T-cell (primary cell): ENCODE measurements around the gene LRRC27. TPM values are rescaled to one million over a fixed set of nuclear protein-coding genes. Genes with fewer than 3 reads are reported as not detected.

Experiments
- ATAC-seq, 4 experiments: fragments of 200-7000 bp in 3 of 4; fragments of 150-1000 bp in 1 of 4; cut with Tn5 transposase; replicated peaks in 1 of 4; 1 replicate in 3 of 4; 2 replicates in 1 of 4; pipeline ENCODE4 v1.10.0; 2021; ENCODE audit warnings: moderate library complexity in 3 of 4, mild to moderate bottlenecking in 2 of 4, moderate number of reproducible peaks in 1 of 4
- CTCF ChIA-PET, 2 donors: fragments of 300-600 bp; sonication (Branson Sonifier 250); formaldehyde crosslinking; loops; one replicate each; lab custom pipeline; 2022; ENCODE audit warnings: antibody characterized with exemption in 2 of 2; lab: Charles Lee
- POLR2A ChIA-PET, 2 donors: fragments of 300-600 bp; sonication (Branson Sonifier 250); formaldehyde crosslinking; loops; one replicate each; lab custom pipeline; 2022; ENCODE audit warnings: antibody characterized with exemption in 2 of 2; lab: Charles Lee
- DNase-seq, 35 experiments: peaks; one replicate each; pipeline versions ENCODE4 v3.0.0 to v3.0.0-alpha.2; 2013 to 2023
- H3K27ac ChIP-seq: one replicate; pipeline ENCODE4 v1.5.1; 2013; ENCODE audit warnings: low read length
- H3K27me3 ChIP-seq, 2 experiments: replicated peaks in 1 of 2; 1 replicate in 1 of 2; 2 replicates in 1 of 2; pipeline versions ENCODE4 v1.6.1 to v1.7.0; 2013; ENCODE audit warnings: low read length in 1 of 2, mixed read lengths in 1 of 2; ENCODE audit not compliant: control insufficient read depth in 2 of 2, insufficient read depth in 2 of 2; ENCODE audit errors: extremely low read depth in 1 of 2
- H3K36me3 ChIP-seq, 2 donors: 1 replicate in 1 of 2; 2 replicates in 1 of 2; pipeline versions ENCODE4 v1.6.1 to v1.7.0; 2013; ENCODE audit warnings: low read length in 1 of 2; ENCODE audit not compliant: control insufficient read depth in 2 of 2, insufficient read depth in 1 of 2; ENCODE audit errors: extremely low read depth in 1 of 2
- H3K4me1 ChIP-seq, 2 experiments: 1 replicate in 1 of 2; 2 replicates in 1 of 2; pipeline versions ENCODE4 v1.6.1 to v1.7.0; 2013; ENCODE audit warnings: low read length in 2 of 2, mixed read lengths in 1 of 2; ENCODE audit not compliant: insufficient read depth in 2 of 2, control insufficient read depth in 1 of 2; ENCODE audit errors: extremely low read depth in 1 of 2
- H3K4me3 ChIP-seq, 2 donors: 1 replicate in 1 of 2; 2 replicates in 1 of 2; pipeline versions ENCODE4 v1.5.1 to v1.7.0; 2013; ENCODE audit warnings: mild to moderate bottlenecking in 2 of 2, low read length in 1 of 2, moderate library complexity in 1 of 2; ENCODE audit not compliant: control insufficient read depth in 1 of 2; ENCODE audit errors: extremely low read depth in 1 of 2
- H3K9me3 ChIP-seq: 2 replicates; pipeline ENCODE4 v1.7.0; 2013
- H3K27ac Mint-ChIP-seq, 2 donors: one replicate each; pipeline ENCODE4 v1.8.0; 2020 to 2021; ENCODE audit warnings: mild to moderate bottlenecking in 2 of 2, mixed read lengths in 2 of 2
- H3K27me3 Mint-ChIP-seq, 2 donors: one replicate each; pipeline ENCODE4 v1.8.0; 2021 to 2022; ENCODE audit warnings: mixed read lengths in 2 of 2
- H3K36me3 Mint-ChIP-seq: one replicate; pipeline ENCODE4 v1.8.0; 2021; ENCODE audit warnings: mixed read lengths
- H3K4me1 Mint-ChIP-seq, 3 donors: one replicate each; pipeline ENCODE4 v1.8.0; 2020 to 2022; ENCODE audit warnings: mixed read lengths in 3 of 3, mild to moderate bottlenecking in 1 of 3
- H3K4me3 Mint-ChIP-seq, 3 donors: one replicate each; pipeline ENCODE4 v1.8.0; 2020 to 2022; ENCODE audit warnings: mild to moderate bottlenecking in 3 of 3, mixed read lengths in 3 of 3, moderate library complexity in 3 of 3
- H3K9me3 Mint-ChIP-seq, 3 donors: one replicate each; pipeline ENCODE4 v1.8.0; 2020 to 2022; ENCODE audit warnings: mixed read lengths in 3 of 3
- WGBS: methylation state at CpG from one replicate; pipeline ENCODE4 v1.1.5; 2013; ENCODE audit warnings: missing lambda C conversion rate; ENCODE audit not compliant: insufficient coverage; 5-methylcytosine and 5-hydroxymethylcytosine counted together
- total RNA-seq, 35 experiments: library from RNA in 6 of 35; stranded (reverse) in 6 of 35; fragments of 120-200 nt in 1 of 35; gene quantifications; one replicate each; pipeline versions ENCODE4 v1.2.1 to v1.2.4 and lab custom pipeline; 2013 to 2026

Gene LRRC27
- total RNA-seq, 5 donors from 2014 or later (not counting 1 experiment from before 2014, with no cell fraction given) = 3.1 to 7.8 (median 7.0) TPM

- Histone ChIP-seq H3K27ac (no peak overlapping the region), H3K9me3 (no peaks in the 10 kb centered on the region), H3K4me1 (peaks cover 20 to 44% of the 10 kb centered on the region in 2 experiments), H3K27me3 (no peaks in the 10 kb centered on the region), H3K4me3 (no peak overlapping the region), H3K36me3 (peaks cover 0 to 4% of the 10 kb centered on the region in 2 donors)
- ChIA-PET CTCF (interaction anchor here in 1 of 2 donors (0.7 kb wide), 1 partner anchor 47 kb away, joined by 3 read pairs; no protein-coding TSS in a partner anchor), POLR2A (no interaction called here)
- DNase-seq = no peak
- 92% methylated on average over 13 of the region's 21 CpGs for WGBS
- H3K27ac Mint-ChIP-seq = no peak overlapping the region
- H3K9me3 Mint-ChIP-seq = no peaks in the 10 kb centered on the region
- no peaks in the 10 kb centered on the region for H3K27me3 Mint-ChIP-seq
- no peak for ATAC-seq
- peaks cover 18 to 33% (median 30%) of the 10 kb centered on the region in 3 donors for H3K4me1 Mint-ChIP-seq
- H3K4me3 Mint-ChIP-seq = no peak overlapping the region
- H3K36me3 Mint-ChIP-seq = no peaks in the 10 kb centered on the region
These were observed 92.2 kb downstream of the LRRC27 start for GRCh38 chr10:132423966-132424861.

- no peaks in the 10 kb centered on the region for H3K9me3 Mint-ChIP-seq
- whole genome bisulfite sequencing = 97% methylated on average over 61 of the region's 61 CpGs
- H3K27ac ChIP-seq = no peak overlapping the region
- H3K27ac Mint-ChIP-seq = no peak overlapping the region
- DNase-seq (no peak), ATAC-seq (no peak)
- peaks cover 21 to 33% (median 25%) of the 10 kb centered on the region in 3 donors for H3K4me1 Mint-ChIP-seq
- POLR2A ChIA-PET = no interaction called here
- peaks cover 0 to 4% of the 10 kb centered on the region in 2 donors for H3K36me3 ChIP-seq
- no peaks in the 10 kb centered on the region for H3K27me3 Mint-ChIP-seq
- no peaks in the 10 kb centered on the region for H3K36me3 Mint-ChIP-seq
- no peak overlapping the region for H3K4me3 Mint-ChIP-seq
- H3K4me1 ChIP-seq = peaks cover 20 to 40% of the 10 kb centered on the region in 2 experiments
- no peaks in the 10 kb centered on the region for H3K27me3 ChIP-seq
- no peaks in the 10 kb centered on the region for H3K9me3 ChIP-seq
- CTCF ChIA-PET = no interaction called here
- no peak overlapping the region for H3K4me3 ChIP-seq
These were observed 93.2 kb downstream of the LRRC27 start for GRCh38 chr10:132425029-132425756.

- Mint-ChIP-seq H3K4me3 (no peak overlapping the region), H3K4me1 (peaks cover 20 to 30% (median 21%) of the 10 kb centered on the region in 3 donors), H3K36me3 (no peaks in the 10 kb centered on the region), H3K27me3 (no peaks in the 10 kb centered on the region), H3K9me3 (no peaks in the 10 kb centered on the region), H3K27ac (no peak overlapping the region)
- no peak for ATAC-seq
- peaks cover 18 to 34% of the 10 kb centered on the region in 2 experiments for H3K4me1 ChIP-seq
- ChIA-PET CTCF (no interaction called here), POLR2A (no interaction called here)
- DNase-seq = no peak
- no peaks in the 10 kb centered on the region for H3K9me3 ChIP-seq
- H3K27me3 ChIP-seq = no peaks in the 10 kb centered on the region
- peaks cover 0 to 4% of the 10 kb centered on the region in 2 donors for H3K36me3 ChIP-seq
- WGBS = 98% methylated on average over 8 of the region's 9 CpGs
- H3K27ac ChIP-seq = no peak overlapping the region
- H3K4me3 ChIP-seq = no peak overlapping the region
These were observed 93.8 kb downstream of the LRRC27 start for GRCh38 chr10:132425757-132426155.

GRCh38 chr10:132427006-132427771, 95.2 kb downstream of the LRRC27 start:
- Mint-ChIP-seq H3K4me3 (no peak overlapping the region), H3K4me1 (peaks cover 11 to 21% (median 18%) of the 10 kb centered on the region in 3 donors), H3K27ac (no peak overlapping the region), H3K27me3 (no peaks in the 10 kb centered on the region), H3K36me3 (no peaks in the 10 kb centered on the region), H3K9me3 (no peaks in the 10 kb centered on the region)
- ChIA-PET CTCF (no interaction called here), POLR2A (no interaction called here)
- H3K27me3 ChIP-seq = no peaks in the 10 kb centered on the region
- 88% methylated on average over 9 of the region's 10 CpGs for WGBS
- ATAC-seq = peak in 1 of 4 experiments; percentile 26
- H3K36me3 ChIP-seq = peaks cover 0 to 4% of the 10 kb centered on the region in 2 donors
- no peaks in the 10 kb centered on the region for H3K9me3 ChIP-seq
- no peak overlapping the region for H3K4me3 ChIP-seq
- no peak overlapping the region for H3K27ac ChIP-seq
- peaks cover 9 to 20% of the 10 kb centered on the region in 2 experiments for H3K4me1 ChIP-seq
- DNase-seq = no peak

GRCh38 chr10:132427939-132428367, 96.0 kb downstream of the LRRC27 start:
- ATAC-seq = peak in 1 of 4 experiments; percentile 33
- H3K4me1 ChIP-seq = peaks cover 5 to 12% of the 10 kb centered on the region in 2 experiments
- no peak overlapping the region for H3K27ac ChIP-seq
- H3K9me3 ChIP-seq = no peaks in the 10 kb centered on the region
- H3K4me3 Mint-ChIP-seq = no peak overlapping the region
- peaks cover 0 to 4% of the 10 kb centered on the region in 2 donors for H3K36me3 ChIP-seq
- DNase-seq = no peak
- no peaks in the 10 kb centered on the region for H3K36me3 Mint-ChIP-seq
- ChIA-PET POLR2A (no interaction called here), CTCF (no interaction called here)
- 86% methylated on average over 2 of the region's 2 CpGs for WGBS
- no peak overlapping the region for H3K4me3 ChIP-seq
- no peaks in the 10 kb centered on the region for H3K27me3 Mint-ChIP-seq
- H3K27ac Mint-ChIP-seq = no peak overlapping the region
- H3K4me1 Mint-ChIP-seq = peaks cover 5 to 16% (median 13%) of the 10 kb centered on the region in 3 donors
- no peaks in the 10 kb centered on the region for H3K27me3 ChIP-seq
- H3K9me3 Mint-ChIP-seq = no peaks in the 10 kb centered on the region
